Parathyroid adenoma (tissue), 2 donors: ENCODE data around the gene SCN4B.

Source experiments
- H2AFZ ChIP-seq: fragments of 300-600 bp; sonication (generic); one replicate; pipeline ENCODE4 v1.7.0; 2017; ENCODE audit warnings: antibody characterized with exemption, mild to moderate bottlenecking
- H3K27ac ChIP-seq: fragments of 300-600 bp; sonication (generic); one replicate; pipeline ENCODE4 v1.7.0; 2017
- H3K27me3 ChIP-seq: fragments of 300-600 bp; sonication (generic); one replicate; pipeline ENCODE4 v1.7.0; 2017; ENCODE audit warnings: low read length; ENCODE audit not compliant: control insufficient read depth, insufficient read depth
- H3K36me3 ChIP-seq: fragments of 300-600 bp; sonication (generic); one replicate; pipeline ENCODE4 v1.7.0; 2017; ENCODE audit warnings: low read length; ENCODE audit not compliant: control insufficient read depth, insufficient read depth
- H3K4me1 ChIP-seq: fragments of 300-600 bp; sonication (generic); one replicate; pipeline ENCODE4 v1.7.0; 2017; ENCODE audit warnings: control low read depth
- H3K4me2 ChIP-seq: fragments of 300-600 bp; sonication (generic); one replicate; pipeline ENCODE4 v1.7.0; 2017; ENCODE audit warnings: low read length
- H3K4me3 ChIP-seq: fragments of 300-600 bp; sonication (generic); one replicate; pipeline ENCODE4 v1.7.0; 2017; ENCODE audit warnings: low read depth, low read length
- H3K79me2 ChIP-seq: fragments of 300-600 bp; sonication (generic); one replicate; pipeline ENCODE4 v1.7.0; 2017; ENCODE audit warnings: control low read depth
- H3K9ac ChIP-seq: fragments of 300-600 bp; sonication (generic); one replicate; pipeline ENCODE4 v1.7.0; 2017; ENCODE audit warnings: mild to moderate bottlenecking
- H3K9me3 ChIP-seq: fragments of 300-600 bp; sonication (generic); one replicate; pipeline ENCODE4 v1.7.0; 2017; ENCODE audit warnings: low read length; ENCODE audit not compliant: control insufficient read depth
- TF ChIP-seq, protein P1 (sequence below): fragments of 300-600 bp; sonication (generic); IDR thresholded peaks from one replicate; pipeline ENCODE4 v1.7.0; 2017; ENCODE audit warnings: antibody characterized with exemption, mild to moderate bottlenecking
- donor health status: primary hyperparathyroidism.

The SCN4B gene

DNA sequence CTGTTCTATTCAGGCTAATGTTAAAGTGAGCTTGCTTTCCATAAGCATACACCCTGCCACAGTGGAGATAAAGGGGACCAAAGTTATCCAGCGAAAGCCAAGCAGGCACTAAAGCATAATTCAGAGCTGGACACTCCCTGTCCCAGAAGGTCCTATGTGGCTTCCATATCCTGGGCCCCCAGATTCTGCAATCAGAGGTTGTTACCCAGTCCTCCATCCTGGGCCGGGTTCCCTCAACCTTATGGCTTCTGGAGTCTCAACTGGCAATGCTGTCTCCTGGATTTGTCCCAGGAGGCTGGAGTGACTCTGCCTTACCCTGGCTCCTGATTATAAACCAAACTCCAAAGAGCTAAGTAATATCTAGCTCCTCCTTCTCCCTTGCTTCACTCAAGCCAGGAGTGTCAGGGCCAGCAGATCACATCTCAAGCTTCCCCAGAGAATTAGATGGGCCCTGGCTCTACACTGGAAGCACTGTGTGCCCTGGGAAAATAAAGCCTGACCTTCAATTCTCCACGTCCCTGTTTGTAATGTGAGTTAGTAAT is 51.9 kb downstream of the SCN4B start:
- Histone ChIP-seq H3K4me3 (no peak overlapping the region), H3K9ac (no peak overlapping the region), H2AFZ (no peak overlapping the region), H3K4me2 (no peak overlapping the region), H3K9me3 (no peaks in the 10 kb centered on the region), H3K27ac (no peak overlapping the region), H3K4me1 (no peaks in the 10 kb centered on the region), H3K79me2 (no peaks in the 10 kb centered on the region), H3K27me3 (no peaks in the 10 kb centered on the region), H3K36me3 (no peaks in the 10 kb centered on the region)
- TF ChIP-seq, protein P1, sequence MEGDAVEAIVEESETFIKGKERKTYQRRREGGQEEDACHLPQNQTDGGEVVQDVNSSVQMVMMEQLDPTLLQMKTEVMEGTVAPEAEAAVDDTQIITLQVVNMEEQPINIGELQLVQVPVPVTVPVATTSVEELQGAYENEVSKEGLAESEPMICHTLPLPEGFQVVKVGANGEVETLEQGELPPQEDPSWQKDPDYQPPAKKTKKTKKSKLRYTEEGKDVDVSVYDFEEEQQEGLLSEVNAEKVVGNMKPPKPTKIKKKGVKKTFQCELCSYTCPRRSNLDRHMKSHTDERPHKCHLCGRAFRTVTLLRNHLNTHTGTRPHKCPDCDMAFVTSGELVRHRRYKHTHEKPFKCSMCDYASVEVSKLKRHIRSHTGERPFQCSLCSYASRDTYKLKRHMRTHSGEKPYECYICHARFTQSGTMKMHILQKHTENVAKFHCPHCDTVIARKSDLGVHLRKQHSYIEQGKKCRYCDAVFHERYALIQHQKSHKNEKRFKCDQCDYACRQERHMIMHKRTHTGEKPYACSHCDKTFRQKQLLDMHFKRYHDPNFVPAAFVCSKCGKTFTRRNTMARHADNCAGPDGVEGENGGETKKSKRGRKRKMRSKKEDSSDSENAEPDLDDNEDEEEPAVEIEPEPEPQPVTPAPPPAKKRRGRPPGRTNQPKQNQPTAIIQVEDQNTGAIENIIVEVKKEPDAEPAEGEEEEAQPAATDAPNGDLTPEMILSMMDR = no peak

GRCh38 chr11:118099838-118100556 is 52.6 kb downstream of the SCN4B start:
- TF ChIP-seq, protein P1 = no peak
- Histone ChIP-seq H3K27ac (no peak overlapping the region), H2AFZ (no peak overlapping the region), H3K79me2 (no peaks in the 10 kb centered on the region), H3K36me3 (no peaks in the 10 kb centered on the region), H3K9me3 (no peaks in the 10 kb centered on the region), H3K4me1 (no peaks in the 10 kb centered on the region), H3K4me2 (no peak overlapping the region), H3K4me3 (no peak overlapping the region), H3K27me3 (no peaks in the 10 kb centered on the region), H3K9ac (no peak overlapping the region)

GRCh38 chr11:118098996-118099837 is 53.4 kb downstream of the SCN4B start:
- no peak overlapping the region for H3K4me2 ChIP-seq
- H3K27ac ChIP-seq = no peak overlapping the region
- TF ChIP-seq, protein P1 = no peak

GRCh38 chr11:118095967-118096367 is 56.7 kb downstream of the SCN4B start:
- no peak overlapping the region for H3K27ac ChIP-seq
- H3K27me3 ChIP-seq = no peaks in the 10 kb centered on the region

More at GRCh38 chr11:118098996-118099837, 53.4 kb downstream of the SCN4B start:
- H2AFZ ChIP-seq = no peak overlapping the region
- H3K27me3 ChIP-seq = no peaks in the 10 kb centered on the region
- no peaks in the 10 kb centered on the region for H3K9me3 ChIP-seq
- no peaks in the 10 kb centered on the region for H3K36me3 ChIP-seq
- no peaks in the 10 kb centered on the region for H3K79me2 ChIP-seq
- H3K4me1 ChIP-seq = no peaks in the 10 kb centered on the region
- no peak overlapping the region for H3K4me3 ChIP-seq
- H3K9ac ChIP-seq = no peak overlapping the region

More at GRCh38 chr11:118095967-118096367, 56.7 kb downstream of the SCN4B start:
- Histone ChIP-seq H3K4me2 (no peak overlapping the region), H3K9ac (no peak overlapping the region), H3K4me1 (no peaks in the 10 kb centered on the region), H3K36me3 (no peaks in the 10 kb centered on the region), H3K9me3 (no peaks in the 10 kb centered on the region), H3K79me2 (no peaks in the 10 kb centered on the region), H2AFZ (no peak overlapping the region), H3K4me3 (no peak overlapping the region)
- TF ChIP-seq, protein P1 = no peak
